Caco-2 (cell line): ENCODE results near the gene TRIM8. TPM values are rescaled to one million over a fixed set of nuclear protein-coding genes. Genes with fewer than 3 reads are reported as not detected.
A peak's percentile ranks its signal among the peaks of the same experiment; 100 is the strongest.

Experiments
- BruUV-seq: library from RNA; stranded (reverse); fragments of 400-500 nt; replicated peaks from 2 replicates; lab custom pipeline; 2021; lab: Mats Ljungman, UMichigan
- CTCF ChIA-PET: fragments of 300-600 bp; sonication (Branson Sonifier 250); formaldehyde crosslinking; loops from one replicate; lab custom pipeline; 2022; ENCODE audit warnings: antibody characterized with exemption; lab: Charles Lee
- POLR2A ChIA-PET: fragments of 300-600 bp; sonication (Branson Sonifier 250); formaldehyde crosslinking; loops from one replicate; lab custom pipeline; 2022; ENCODE audit warnings: antibody characterized with exemption; lab: Charles Lee
- DNase-seq, 2 experiments: peaks; one replicate each; pipeline versions ENCODE4 v3.0.0 to v3.0.0-alpha.2; 2020 to 2022
- H3K27me3 ChIP-seq: replicated peaks from 2 replicates; pipeline ENCODE4 v1.6.0; 2011; ENCODE audit warnings: low read length; ENCODE audit not compliant: control insufficient read depth, insufficient read depth
- H3K36me3 ChIP-seq: 2 replicates; pipeline ENCODE4 v1.5.1; 2011; ENCODE audit warnings: low read length; ENCODE audit not compliant: control insufficient read depth, insufficient read depth
- H3K4me1 ChIP-seq: fragments of 250-450 bp; sonication (Bioruptor Pico); 2 replicates; pipeline ENCODE4 v1.5.1; 2020; ENCODE audit warnings: mild to moderate bottlenecking
- H3K4me3 ChIP-seq: 2 replicates; pipeline ENCODE4 v1.5.1; 2011; ENCODE audit warnings: low read depth, mild to moderate bottlenecking, control low read depth, low read length
- H3K9me3 ChIP-seq: fragments of 250-450 bp; sonication (Bioruptor Pico); 2 replicates; pipeline ENCODE4 v1.5.1; 2020; ENCODE audit warnings: mild to moderate bottlenecking, moderate library complexity
- H3K27ac Mint-ChIP-seq: one replicate; pipeline ENCODE4 v1.8.0; 2022; ENCODE audit warnings: mixed read lengths; ENCODE audit not compliant: unreplicated experiment
- H3K27me3 Mint-ChIP-seq: one replicate; pipeline ENCODE4 v1.8.0; 2022; ENCODE audit warnings: mixed read lengths; ENCODE audit not compliant: insufficient read depth, unreplicated experiment
- H3K36me3 Mint-ChIP-seq: one replicate; pipeline ENCODE4 v1.8.0; 2022; ENCODE audit warnings: mild to moderate bottlenecking, mixed read lengths; ENCODE audit not compliant: insufficient read depth, unreplicated experiment
- H3K4me1 Mint-ChIP-seq: one replicate; pipeline ENCODE4 v1.8.0; 2022; ENCODE audit warnings: low read depth, mixed read lengths; ENCODE audit not compliant: unreplicated experiment
- H3K4me3 Mint-ChIP-seq: one replicate; pipeline ENCODE4 v1.8.0; 2022; ENCODE audit warnings: mild to moderate bottlenecking, moderate library complexity, mixed read lengths; ENCODE audit not compliant: unreplicated experiment
- H3K9me3 Mint-ChIP-seq: one replicate; pipeline ENCODE4 v1.8.0; 2022; ENCODE audit warnings: mixed read lengths; ENCODE audit not compliant: unreplicated experiment
- intact Hi-C: fragments of 100-400 bp; cut with micrococcal nuclease; formaldehyde crosslinking; loops from one replicate; pipeline ENCODE4 v1.10.0; 2022; ENCODE audit not compliant: unreplicated experiment
- total RNA-seq: library from RNA; stranded (reverse); gene quantifications from 2 replicates; pipeline ENCODE4 v1.2.3, GENCODE V29; 2022
- TF ChIP-seq, protein P1 (sequence below), 2 experiments: fragments of 200-600 bp in 1 of 2; IDR thresholded peaks; 1 replicate in 1 of 2; 2 replicates in 1 of 2; pipeline versions ENCODE4 v1.5.1 to v1.8.0; 2011 to 2022; ENCODE audit warnings: antibody characterized with exemption in 1 of 2, control low read depth in 1 of 2, inconsistent platforms in 1 of 2, low read depth in 1 of 2, low read length in 1 of 2, mild to moderate bottlenecking in 1 of 2, moderate library complexity in 1 of 2; ENCODE audit not compliant: insufficient read depth in 1 of 2, severe bottlenecking in 1 of 2, unreplicated experiment in 1 of 2

TRIM8 gene
- total RNA-seq, 1 experiment from 2014 or later, result 40.9 TPM

DNA sequence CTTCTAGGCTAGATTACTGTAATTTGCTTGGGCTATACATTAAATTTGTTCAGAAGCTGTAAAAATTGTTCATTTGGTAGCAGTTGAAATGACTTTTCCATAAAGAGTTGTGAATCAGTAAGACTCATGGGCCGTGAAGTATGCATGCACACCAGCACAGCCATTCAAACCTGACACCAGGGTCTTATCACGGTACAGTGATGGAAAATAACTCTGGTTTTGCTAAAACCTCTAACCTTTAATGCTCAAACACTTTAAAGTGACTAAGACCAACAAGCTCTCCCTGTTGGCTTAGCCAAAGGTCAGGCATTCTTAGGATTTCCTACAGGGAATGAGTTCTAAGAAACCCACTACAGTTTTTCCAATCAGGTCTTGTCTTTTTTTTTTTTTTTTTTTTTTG lies 58.5 kb downstream of the TRIM8 start:
- H3K4me3 Mint-ChIP-seq, result no peak overlapping the region
- Histone ChIP-seq H3K9me3 (no peaks in the 10 kb centered on the region), H3K27me3 (no peaks in the 10 kb centered on the region), H3K36me3 (no peaks in the 10 kb centered on the region), H3K4me3 (no peak overlapping the region), H3K4me1 (peaks cover 11% of the 10 kb centered on the region)
- DNase-seq, result no peak
- intact Hi-C loops, result no loop called here
- TF ChIP-seq, protein P1, sequence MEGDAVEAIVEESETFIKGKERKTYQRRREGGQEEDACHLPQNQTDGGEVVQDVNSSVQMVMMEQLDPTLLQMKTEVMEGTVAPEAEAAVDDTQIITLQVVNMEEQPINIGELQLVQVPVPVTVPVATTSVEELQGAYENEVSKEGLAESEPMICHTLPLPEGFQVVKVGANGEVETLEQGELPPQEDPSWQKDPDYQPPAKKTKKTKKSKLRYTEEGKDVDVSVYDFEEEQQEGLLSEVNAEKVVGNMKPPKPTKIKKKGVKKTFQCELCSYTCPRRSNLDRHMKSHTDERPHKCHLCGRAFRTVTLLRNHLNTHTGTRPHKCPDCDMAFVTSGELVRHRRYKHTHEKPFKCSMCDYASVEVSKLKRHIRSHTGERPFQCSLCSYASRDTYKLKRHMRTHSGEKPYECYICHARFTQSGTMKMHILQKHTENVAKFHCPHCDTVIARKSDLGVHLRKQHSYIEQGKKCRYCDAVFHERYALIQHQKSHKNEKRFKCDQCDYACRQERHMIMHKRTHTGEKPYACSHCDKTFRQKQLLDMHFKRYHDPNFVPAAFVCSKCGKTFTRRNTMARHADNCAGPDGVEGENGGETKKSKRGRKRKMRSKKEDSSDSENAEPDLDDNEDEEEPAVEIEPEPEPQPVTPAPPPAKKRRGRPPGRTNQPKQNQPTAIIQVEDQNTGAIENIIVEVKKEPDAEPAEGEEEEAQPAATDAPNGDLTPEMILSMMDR (IDR thresholded peaks at IDR 0.05; ENCODE audit: insufficient read depth in 1 of 2, low read depth in 1 of 2, low read length in 1 of 2, severe bottlenecking in 1 of 2, unreplicated experiment in 1 of 2), result no peak
- no TSS peak for BruUV-seq
- no peak overlapping the region for H3K27ac Mint-ChIP-seq
- ChIA-PET CTCF (interaction anchor here (0.6 to 0.7 kb wide), 3 partner anchors 10 to 119 kb away, joined by 3 to 4 read pairs (median 4); partner anchors contain the start of gene ARL3), POLR2A (interaction anchor here (0.7 kb wide), 1 partner anchor 24 kb away, joined by 13 read pairs; no protein-coding TSS in a partner anchor)
- H3K36me3 Mint-ChIP-seq, result peaks cover 19% of the 10 kb centered on the region
- H3K9me3 Mint-ChIP-seq, result no peaks in the 10 kb centered on the region
- peaks cover 14% of the 10 kb centered on the region for H3K4me1 Mint-ChIP-seq
- no peaks in the 10 kb centered on the region for H3K27me3 Mint-ChIP-seq

DNA sequence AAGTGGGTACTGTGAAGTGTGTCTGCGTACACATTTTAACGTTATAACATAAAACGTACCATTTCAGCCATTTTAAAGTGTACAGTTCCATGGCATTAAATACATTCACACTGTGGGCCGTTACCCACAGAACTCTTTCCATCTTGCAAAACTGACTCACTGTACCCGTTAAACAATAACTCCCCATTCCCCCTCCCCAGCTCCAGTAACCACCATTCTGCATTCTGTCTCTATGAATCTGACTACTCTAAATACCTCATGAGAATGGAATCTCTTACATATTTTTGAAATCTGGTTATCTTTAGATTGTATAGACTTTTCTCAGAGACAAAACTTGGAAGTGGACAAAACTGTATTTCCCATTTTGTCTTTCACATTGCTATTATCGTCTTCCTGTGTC lies 60.6 kb downstream of the TRIM8 start:
- H3K9me3 Mint-ChIP-seq, result no peaks in the 10 kb centered on the region
- intact Hi-C loops, result no loop called here
- no peaks in the 10 kb centered on the region for H3K27me3 Mint-ChIP-seq
- TF ChIP-seq, protein P1 (IDR thresholded peaks at IDR 0.05; ENCODE audit: insufficient read depth in 1 of 2, low read depth in 1 of 2, low read length in 1 of 2, severe bottlenecking in 1 of 2, unreplicated experiment in 1 of 2), result no peak
- ChIA-PET CTCF (interaction anchor here (1.4 kb wide), 1 partner anchor 9 kb away, joined by 5 read pairs; the partner anchor contains the start of genes ARL3 and SFXN2), POLR2A (no interaction called here)
- peaks cover 8% of the 10 kb centered on the region for H3K36me3 Mint-ChIP-seq
- BruUV-seq, result no TSS peak
- peaks cover 18% of the 10 kb centered on the region for H3K4me1 Mint-ChIP-seq
- Histone ChIP-seq H3K4me1 (peaks cover 11% of the 10 kb centered on the region), H3K9me3 (no peaks in the 10 kb centered on the region), H3K27me3 (no peaks in the 10 kb centered on the region), H3K4me3 (no peak overlapping the region), H3K36me3 (no peaks in the 10 kb centered on the region)
- no peak for DNase-seq
- H3K27ac Mint-ChIP-seq, result peak overlapping the region; percentile 39
- H3K4me3 Mint-ChIP-seq, result no peak overlapping the region

DNA sequence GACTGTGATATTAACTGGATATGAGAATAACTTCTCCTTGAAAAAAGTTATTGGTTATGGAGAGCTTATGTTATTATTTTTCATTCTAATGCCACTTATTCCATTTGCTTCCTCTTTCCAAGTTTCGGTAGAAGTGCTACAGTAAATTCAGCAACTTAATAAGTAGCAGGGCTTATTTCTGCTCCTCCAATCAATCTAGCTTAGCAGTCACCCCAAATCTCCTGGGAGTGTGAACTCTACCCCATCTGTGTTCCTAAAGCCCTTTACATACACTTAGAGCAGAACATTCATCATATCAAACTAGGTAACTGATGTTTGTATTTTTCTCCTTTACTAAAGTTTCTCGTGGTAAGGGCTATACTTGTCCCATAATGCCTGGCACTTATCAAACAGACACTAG lies 61.3 kb downstream of the TRIM8 start:
- Histone ChIP-seq H3K27me3 (no peaks in the 10 kb centered on the region), H3K36me3 (no peaks in the 10 kb centered on the region; the same call in 1 of the 2 replicates), H3K9me3 (no peaks in the 10 kb centered on the region), H3K4me3 (no peak overlapping the region), H3K4me1 (peaks cover 14% of the 10 kb centered on the region)
- H3K36me3 Mint-ChIP-seq, result peaks cover 6% of the 10 kb centered on the region
- peaks cover 18% of the 10 kb centered on the region for H3K4me1 Mint-ChIP-seq
- no peaks in the 10 kb centered on the region for H3K9me3 Mint-ChIP-seq
- DNase-seq, result no peak
- TF ChIP-seq, protein P1 (IDR thresholded peaks at IDR 0.05; ENCODE audit: insufficient read depth in 1 of 2, low read depth in 1 of 2, low read length in 1 of 2, severe bottlenecking in 1 of 2, unreplicated experiment in 1 of 2), result no peak
- no peak overlapping the region for H3K4me3 Mint-ChIP-seq
- intact Hi-C loops, result no loop called here
- ChIA-PET CTCF (interaction anchor here (1.4 kb wide), 1 partner anchor 8 kb away, joined by 5 read pairs; the partner anchor contains the start of genes ARL3 and SFXN2), POLR2A (no interaction called here)
- no peaks in the 10 kb centered on the region for H3K27me3 Mint-ChIP-seq
- BruUV-seq, result no TSS peak
- peak overlapping the region; percentile 39 for H3K27ac Mint-ChIP-seq

Other genes starting within 250 kb of the TRIM8 start
- 35.1 and 36.5 TPM in 2 replicates for gene NFKB2, start 248.8 kb upstream of the TRIM8 start, total RNA-seq
- 2.8 and 3.8 TPM in 2 replicates for gene PSD, start 225.7 kb upstream of the TRIM8 start, total RNA-seq
- gene FBXL15, start 223.6 kb upstream of the TRIM8 start, total RNA-seq, result 7.9 and 8.6 TPM in 2 replicates
- 32.1 and 32.6 TPM in 2 replicates for gene CUEDC2, start 211.9 kb upstream of the TRIM8 start, total RNA-seq
- 0.82 and 0.86 TPM in 2 replicates for gene C10orf95, start 192.9 kb upstream of the TRIM8 start, total RNA-seq
- 65.9 and 69.7 TPM in 2 replicates for gene ACTR1A, start 141.8 kb upstream of the TRIM8 start, total RNA-seq
- 10.6 and 11.4 TPM in 2 replicates for gene SUFU, start 140.5 kb upstream of the TRIM8 start, total RNA-seq
- gene ARL3, start 69.9 kb downstream of the TRIM8 start, total RNA-seq, result 7.8 and 8.0 TPM in 2 replicates
- 34.8 and 40.0 TPM in 2 replicates for gene SFXN2, start 70.2 kb downstream of the TRIM8 start, total RNA-seq
- gene WBP1L, start 99.5 kb downstream of the TRIM8 start, total RNA-seq, result 26.3 and 28.2 TPM in 2 replicates
- not detected in 2 replicates for gene CYP17A1, start 192.9 kb downstream of the TRIM8 start, total RNA-seq
- 12.3 and 12.6 TPM in 2 replicates for gene BORCS7, start 209.8 kb downstream of the TRIM8 start, total RNA-seq
- 6.4 and 8.6 TPM in 2 replicates for gene AS3MT, start 225.0 kb downstream of the TRIM8 start, total RNA-seq